Measurements from ENCODE around the gene GRIK4. TPM values are rescaled to one million over a fixed set of nuclear protein-coding genes. Genes with fewer than 3 reads are reported as not detected.
A peak's percentile ranks its signal among the peaks of the same experiment; 100 is the strongest.

GRIK4 gene
- total RNA-seq, 3 donors from 2014 or later (not counting 1 experiment from before 2014, with no cell fraction given) = 2.2 to 32.3 (median 21.9) TPM

- Histone ChIP-seq H3K27me3 (ENCODE audit: control insufficient read depth, insufficient read depth, low read length) (no peaks in the 10 kb centered on the region), H3K27ac (ENCODE audit: low read length) (peak overlapping the region; percentile 65), H3K9me3 (ENCODE audit: control insufficient read depth, insufficient read depth, low read length) (no peaks in the 10 kb centered on the region), H3K4me3 (ENCODE audit: low read length) (no peak overlapping the region), H3K36me3 (ENCODE audit: control insufficient read depth, insufficient read depth, low read length) (no peaks in the 10 kb centered on the region), H3K4me1 (ENCODE audit: control insufficient read depth, insufficient read depth, low read length) (peaks cover 30% of the 10 kb centered on the region)
- DNase-seq = no peak
- Mint-ChIP-seq H3K4me1 (peaks cover 13 to 55% of the 10 kb centered on the region in 2 donors), H3K36me3 (no peaks in the 10 kb centered on the region), H3K27ac (peak overlapping the region; percentile 58 to 80), H3K4me3 (peak overlapping the region; percentile 57), H3K9me3 (no peaks in the 10 kb centered on the region), H3K27me3 (ENCODE audit: low read depth in 2 of 2) (no peaks in the 10 kb centered on the region)
- TF ChIP-seq CTCF (IDR thresholded peaks at IDR 0.05) = no peak
- intact Hi-C loops (cut with micrococcal nuclease) = loop anchor here (2.0 to 5.0 kb wide), 2 partner anchors 50 to 51 kb away; no protein-coding TSS in a partner anchor
- WGBS (ENCODE audit: insufficient coverage) = 42% methylated on average over 1 of the region's 1 CpG
- peak; percentile 37 to 81 (median 46) for ATAC-seq
These were observed 346.0 kb downstream of the GRIK4 start for GRCh38 chr11:120857508-120857907.

GRCh38 chr11:120858740-120859139, 347.2 kb downstream of the GRIK4 start:
- WGBS (ENCODE audit: insufficient coverage) = 90% methylated on average over 1 of the region's 3 CpGs
- H3K4me1 ChIP-seq (ENCODE audit: control insufficient read depth, insufficient read depth, low read length) = peaks cover 30% of the 10 kb centered on the region
- Mint-ChIP-seq H3K27me3 (ENCODE audit: low read depth in 2 of 2) (no peaks in the 10 kb centered on the region), H3K9me3 (peaks cover 0 to 3% of the 10 kb centered on the region in 2 donors), H3K4me3 (no peak overlapping the region), H3K4me1 (peaks cover 26 to 58% of the 10 kb centered on the region in 2 donors), H3K36me3 (no peaks in the 10 kb centered on the region), H3K27ac (peak overlapping the region in 1 of 2 donors; percentile 80)
- no peaks in the 10 kb centered on the region for H3K36me3 ChIP-seq (ENCODE audit: control insufficient read depth, insufficient read depth, low read length)
- no peak overlapping the region for H3K4me3 ChIP-seq (ENCODE audit: low read length)
- no peak for TF ChIP-seq CTCF (IDR thresholded peaks at IDR 0.05)
- H3K27ac ChIP-seq (ENCODE audit: low read length) = no peak overlapping the region
- no peaks in the 10 kb centered on the region for H3K27me3 ChIP-seq (ENCODE audit: control insufficient read depth, insufficient read depth, low read length)
- no peaks in the 10 kb centered on the region for H3K9me3 ChIP-seq (ENCODE audit: control insufficient read depth, insufficient read depth, low read length)
- intact Hi-C loops (cut with micrococcal nuclease) = loop anchor here (5.0 kb wide), 1 partner anchor 51 kb away; no protein-coding TSS in a partner anchor
- DNase-seq (no peak), ATAC-seq (no peak)

GRCh38 chr11:120859552-120860295, 348.2 kb downstream of the GRIK4 start:
- Mint-ChIP-seq H3K4me1 (peaks cover 31 to 59% of the 10 kb centered on the region in 2 donors), H3K27me3 (ENCODE audit: low read depth in 2 of 2) (no peaks in the 10 kb centered on the region), H3K9me3 (peaks cover 0 to 3% of the 10 kb centered on the region in 2 donors), H3K36me3 (no peaks in the 10 kb centered on the region), H3K27ac (peak overlapping the region in 1 of 2 donors; percentile 80), H3K4me3 (no peak overlapping the region)
- no peak overlapping the region for H3K4me3 ChIP-seq (ENCODE audit: low read length)
- peaks cover 24% of the 10 kb centered on the region for H3K4me1 ChIP-seq (ENCODE audit: control insufficient read depth, insufficient read depth, low read length)
- WGBS (ENCODE audit: insufficient coverage) = 91% methylated on average over 6 of the region's 7 CpGs
- peak overlapping the region; percentile 33 for H3K27ac ChIP-seq (ENCODE audit: low read length)
- intact Hi-C loops (cut with micrococcal nuclease) = loop anchor here (5.0 kb wide), 1 partner anchor 52 kb away; no protein-coding TSS in a partner anchor
- no peaks in the 10 kb centered on the region for H3K9me3 ChIP-seq (ENCODE audit: control insufficient read depth, insufficient read depth, low read length)
- no peaks in the 10 kb centered on the region for H3K36me3 ChIP-seq (ENCODE audit: control insufficient read depth, insufficient read depth, low read length)
- ATAC-seq (no peak), DNase-seq (no peak)
- TF ChIP-seq CTCF (IDR thresholded peaks at IDR 0.05) = no peak
- H3K27me3 ChIP-seq (ENCODE audit: control insufficient read depth, insufficient read depth, low read length) = no peaks in the 10 kb centered on the region

All from natural killer cell (primary cell).